ENCODE data around the gene SCGB1C1.
"Not testable (repeated sequence)": the region's sequence is repeated elsewhere in the genome, so short reads cannot be mapped to it uniquely, and the experiment has no call there.

SCGB1C1 gene

DNA sequence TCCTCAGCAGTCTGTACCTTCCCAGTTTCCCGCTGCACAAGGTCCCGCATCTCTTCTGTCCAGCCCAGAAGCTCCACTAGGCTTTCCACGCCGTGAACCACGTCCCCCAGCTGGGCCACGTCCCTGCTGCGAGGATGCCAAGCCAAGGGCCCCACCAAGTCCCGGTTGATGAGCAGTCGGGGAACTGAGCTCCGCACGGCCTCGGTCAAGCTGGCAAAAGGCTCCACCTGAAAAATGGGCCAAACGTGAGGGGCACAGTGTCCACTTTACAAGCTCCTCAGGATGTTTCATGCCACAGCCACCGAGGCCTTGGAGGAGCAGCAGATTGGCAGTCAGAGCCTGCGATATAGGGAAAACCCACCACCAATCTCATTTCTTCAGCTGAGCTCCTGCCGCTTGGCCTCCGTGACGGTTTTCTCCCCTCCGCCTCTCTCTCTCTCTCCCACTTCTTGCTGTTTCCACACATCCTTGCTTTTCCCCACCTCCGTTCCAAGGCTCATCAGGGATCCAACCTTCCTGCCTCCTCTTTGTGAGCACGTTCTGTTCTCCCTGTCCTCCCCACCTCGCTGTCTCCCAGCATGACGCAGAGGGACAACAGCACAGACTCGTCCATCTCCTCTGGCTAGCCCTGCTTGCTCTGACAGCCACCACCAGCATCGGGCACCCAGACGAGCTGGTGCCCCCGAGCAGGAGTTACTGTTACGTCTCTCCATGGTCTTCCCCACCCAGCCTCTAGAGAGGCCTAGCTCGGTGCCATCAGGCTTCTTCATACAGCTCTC, 26.1 kb downstream of the SCGB1C1 start:
- DNase-seq: no peak

DNA sequence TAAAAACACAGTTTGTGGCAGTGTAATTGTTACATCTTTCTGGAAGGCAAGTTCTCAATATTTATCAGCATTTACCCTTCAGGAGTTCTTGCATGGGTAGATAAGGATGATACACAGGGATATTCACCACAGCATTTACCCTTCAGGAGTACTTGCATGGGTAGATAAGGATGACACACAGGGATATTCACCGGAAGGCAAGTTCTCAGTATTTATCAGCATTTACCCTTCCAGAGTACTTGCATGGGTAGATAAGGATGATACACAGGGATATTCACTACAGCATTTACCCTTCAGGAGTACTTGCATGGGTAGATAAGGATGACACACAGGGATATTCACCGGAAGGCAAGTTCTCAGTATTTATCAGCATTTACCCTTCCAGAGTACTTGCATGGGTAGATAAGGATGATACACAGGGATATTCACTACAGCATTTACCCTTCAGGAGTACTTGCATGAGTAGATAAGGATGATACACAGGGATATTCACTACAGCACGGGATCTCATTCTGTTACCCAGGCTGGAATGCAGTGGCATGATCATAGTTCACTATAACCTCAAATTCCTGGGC, 27.9 kb downstream of the SCGB1C1 start:
- not testable (repeated sequence) for DNase-seq

DNA sequence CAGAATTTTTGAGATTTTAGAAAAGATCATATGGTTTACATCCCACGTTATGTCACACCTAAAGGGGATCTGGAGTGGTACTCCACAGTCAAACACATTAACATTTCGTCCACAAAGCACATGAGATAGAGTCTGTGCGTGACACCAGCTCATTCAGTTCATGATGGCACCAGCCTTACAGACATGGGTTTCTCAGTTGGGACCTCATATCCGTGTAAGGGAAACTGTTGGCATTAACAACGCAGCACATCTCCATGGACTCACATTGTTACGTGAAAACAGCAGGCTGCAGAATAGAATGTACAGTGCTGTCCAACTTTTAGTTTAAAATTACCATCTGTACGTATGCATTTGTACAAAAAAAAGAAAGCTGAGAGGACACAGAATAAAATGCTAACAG, 28.7 kb downstream of the SCGB1C1 start:
- DNase-seq: no peak

DNA sequence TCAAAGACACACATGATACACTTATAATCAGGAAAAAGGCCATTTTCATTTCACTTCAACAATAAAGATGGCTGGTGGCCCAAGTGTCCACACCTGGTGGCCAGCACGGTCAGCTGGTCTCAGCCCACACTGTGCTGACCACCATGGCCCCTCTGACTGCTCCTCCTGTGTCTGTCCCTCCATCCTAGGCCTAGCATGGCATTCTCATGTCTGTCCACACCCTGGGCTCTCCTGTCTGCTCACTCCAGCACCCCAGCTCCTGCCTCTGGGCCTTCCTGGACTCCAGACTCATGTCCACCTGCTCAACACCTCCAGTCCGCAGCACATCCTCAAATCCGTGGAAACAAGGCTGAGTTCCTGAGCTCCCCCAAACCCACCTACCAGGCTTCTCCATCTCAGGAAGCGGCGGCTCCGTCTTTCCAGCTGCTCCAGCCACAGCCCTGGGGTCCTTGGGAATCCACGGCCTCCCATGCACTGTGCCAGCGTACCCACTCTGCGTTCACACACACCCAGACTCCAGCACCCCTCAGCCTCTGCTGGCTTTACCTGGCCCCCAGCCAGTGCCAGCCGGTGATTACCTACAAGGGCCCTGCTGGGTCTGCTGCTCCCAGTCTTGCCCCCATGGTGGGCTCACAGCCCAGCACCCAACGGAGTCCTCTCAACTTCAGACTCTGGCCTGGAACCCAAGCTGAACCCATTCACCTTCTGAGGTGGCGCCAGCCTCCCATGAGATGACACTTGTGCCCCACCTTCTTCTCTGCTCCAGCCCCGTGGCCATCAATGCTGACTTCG, 29.3 kb downstream of the SCGB1C1 start:
- DNase-seq: no peak

DNA sequence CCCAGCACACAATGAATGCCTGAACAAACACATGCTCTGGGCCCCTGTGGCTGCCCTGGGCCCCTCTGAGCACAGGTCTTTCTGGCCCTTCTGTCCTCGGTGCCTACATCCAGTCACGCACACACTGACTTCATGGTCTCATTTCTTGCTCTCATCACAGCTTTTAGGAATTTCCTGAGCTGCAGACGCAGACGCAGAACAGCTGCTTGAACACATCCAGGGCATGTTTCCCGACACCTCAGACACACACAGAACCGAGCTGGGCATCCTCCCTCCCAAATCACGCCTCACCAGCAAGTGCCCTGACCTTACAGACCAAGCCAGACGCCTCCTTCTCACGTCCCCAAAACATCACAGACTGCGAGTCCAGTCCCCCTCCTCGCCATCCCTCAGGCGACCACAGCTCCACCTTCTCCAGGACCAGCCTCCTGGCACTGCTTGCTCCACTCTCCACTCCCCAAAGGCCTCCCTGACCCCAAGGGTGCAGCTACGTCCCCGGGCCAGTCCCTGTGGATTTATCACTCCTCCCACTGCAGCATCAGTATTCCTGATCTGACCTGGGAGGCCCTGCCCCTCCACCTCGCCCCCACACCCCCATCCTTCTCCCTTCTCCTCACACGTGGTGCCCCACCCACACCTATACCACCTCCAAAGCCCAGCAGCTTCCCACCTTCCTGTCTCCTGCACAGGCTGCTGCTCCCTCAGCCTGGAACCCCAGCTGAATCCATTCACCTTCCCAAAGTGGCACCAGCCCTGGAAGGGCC, 30.3 kb downstream of the SCGB1C1 start:
- no peak for DNase-seq

DNA sequence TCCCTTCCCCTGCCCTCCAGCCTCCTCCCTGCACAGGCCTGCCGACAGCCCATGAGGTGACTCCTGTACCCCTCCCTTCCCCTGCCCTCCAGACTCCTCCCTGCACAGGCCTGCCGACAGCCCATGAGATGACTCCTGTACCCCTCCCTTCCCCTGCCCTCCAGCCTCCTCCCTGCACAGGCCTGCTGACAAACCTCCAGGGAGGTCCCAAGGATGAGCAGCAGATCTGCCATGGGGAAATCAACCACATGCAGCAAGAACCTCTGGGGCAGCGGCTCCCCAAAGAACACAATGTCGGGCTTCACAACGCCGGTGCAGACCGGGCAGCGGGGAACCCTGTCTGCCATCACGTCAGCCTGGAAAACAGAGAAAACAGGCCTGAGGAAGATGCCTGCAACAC, 31.0 kb downstream of the SCGB1C1 start:
- no peak for DNase-seq

DNA sequence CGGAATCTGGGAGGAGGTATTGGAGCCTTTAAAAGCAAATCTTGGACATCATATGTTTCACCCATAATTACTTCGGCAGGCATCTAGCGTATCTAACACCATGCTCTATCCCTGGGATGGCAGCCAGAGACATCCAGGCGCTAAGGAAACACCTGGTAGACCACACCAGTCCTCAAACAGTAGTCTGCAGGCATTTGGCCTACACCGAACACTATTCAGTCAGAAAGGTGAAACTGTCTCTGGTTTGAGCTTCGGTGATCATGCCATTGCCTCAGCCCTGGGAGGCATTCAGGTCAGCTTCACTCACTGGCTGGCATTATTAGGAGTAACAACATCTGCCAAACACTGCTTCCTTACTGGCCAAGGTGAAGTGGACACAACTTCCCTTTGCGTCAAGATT, 31.5 kb downstream of the SCGB1C1 start:
- no peak for DNase-seq

DNA sequence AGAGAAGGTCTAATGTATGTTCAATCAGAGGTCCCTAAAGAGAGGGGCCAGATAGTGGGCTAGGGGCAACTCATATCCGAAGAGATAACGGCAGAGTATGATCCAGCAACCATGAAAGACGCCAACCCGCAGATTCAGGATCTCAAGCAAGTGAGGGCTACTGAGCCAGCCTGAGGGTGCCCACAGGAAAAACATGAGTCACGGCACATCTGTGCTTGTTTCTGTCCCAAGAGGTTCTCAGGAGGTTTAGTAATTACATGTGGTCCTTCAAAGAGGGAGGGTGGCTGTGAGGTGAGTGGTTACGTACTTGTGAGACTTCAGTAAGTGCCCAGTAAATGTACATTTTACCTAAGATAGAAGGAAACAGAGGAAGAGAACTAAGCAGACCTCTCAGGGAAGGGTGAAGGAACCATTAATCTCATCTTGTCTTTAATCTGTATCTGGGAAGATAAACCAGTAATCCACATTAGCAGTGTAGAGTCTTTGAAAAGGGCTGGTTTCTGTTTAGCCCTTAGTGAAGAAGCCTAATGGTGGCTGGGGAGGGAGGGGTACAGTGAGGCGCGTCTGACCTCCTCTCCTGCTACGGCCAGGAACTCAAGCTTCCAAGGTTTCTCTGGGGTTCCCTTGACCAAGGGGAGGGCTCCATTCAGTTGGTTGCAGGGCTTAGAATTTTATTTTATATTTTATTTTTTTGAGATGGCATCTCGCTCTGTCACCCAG, 33.0 kb downstream of the SCGB1C1 start:
- DNase-seq: no peak

DNA sequence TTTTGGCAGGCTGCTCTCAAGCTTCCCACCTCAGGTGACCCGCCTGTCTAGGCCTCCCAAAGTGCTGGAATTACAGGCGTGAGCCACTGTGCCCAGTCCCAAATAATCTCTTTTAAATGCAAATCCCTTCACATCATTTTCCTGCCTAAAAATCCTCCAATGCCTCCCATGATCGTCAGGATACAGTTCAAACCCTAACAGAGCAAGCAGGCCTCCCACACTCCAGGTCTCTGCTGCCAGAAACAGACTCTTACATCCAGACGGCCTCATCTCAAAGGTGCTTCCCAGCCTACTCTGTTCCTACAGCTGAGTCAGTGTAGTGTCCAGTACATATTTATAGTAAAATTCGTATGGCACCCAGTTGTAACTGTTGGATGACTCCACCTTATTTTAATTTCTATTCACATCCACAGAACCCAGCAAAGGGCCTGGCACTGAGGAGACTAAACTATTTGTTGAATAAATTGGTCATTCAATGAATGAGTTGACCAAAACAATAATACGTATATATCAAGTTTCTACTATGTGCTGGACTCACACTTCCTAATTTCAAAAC, 35.0 kb downstream of the SCGB1C1 start:
- DNase-seq: no peak

DNA sequence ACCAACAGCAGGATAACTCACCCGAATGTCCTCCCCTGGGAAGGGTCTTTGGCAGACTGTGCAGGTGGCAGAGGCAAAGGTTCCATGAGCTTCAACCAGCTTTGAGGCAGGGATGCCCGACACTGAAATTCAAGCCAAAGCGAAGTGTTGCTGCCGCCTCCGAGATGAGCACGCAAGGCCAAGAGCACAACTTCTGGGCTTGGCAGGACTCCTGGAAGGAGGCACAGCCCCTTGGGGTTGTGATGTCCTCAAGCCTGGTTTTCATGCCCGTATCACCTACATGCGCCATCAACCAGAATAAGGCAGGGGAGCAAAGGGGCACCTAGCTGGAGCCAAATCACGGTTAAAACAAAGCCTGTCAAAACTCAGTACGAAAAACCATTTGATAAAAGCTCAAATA, 37.6 kb downstream of the SCGB1C1 start:
- DNase-seq: no peak

DNA sequence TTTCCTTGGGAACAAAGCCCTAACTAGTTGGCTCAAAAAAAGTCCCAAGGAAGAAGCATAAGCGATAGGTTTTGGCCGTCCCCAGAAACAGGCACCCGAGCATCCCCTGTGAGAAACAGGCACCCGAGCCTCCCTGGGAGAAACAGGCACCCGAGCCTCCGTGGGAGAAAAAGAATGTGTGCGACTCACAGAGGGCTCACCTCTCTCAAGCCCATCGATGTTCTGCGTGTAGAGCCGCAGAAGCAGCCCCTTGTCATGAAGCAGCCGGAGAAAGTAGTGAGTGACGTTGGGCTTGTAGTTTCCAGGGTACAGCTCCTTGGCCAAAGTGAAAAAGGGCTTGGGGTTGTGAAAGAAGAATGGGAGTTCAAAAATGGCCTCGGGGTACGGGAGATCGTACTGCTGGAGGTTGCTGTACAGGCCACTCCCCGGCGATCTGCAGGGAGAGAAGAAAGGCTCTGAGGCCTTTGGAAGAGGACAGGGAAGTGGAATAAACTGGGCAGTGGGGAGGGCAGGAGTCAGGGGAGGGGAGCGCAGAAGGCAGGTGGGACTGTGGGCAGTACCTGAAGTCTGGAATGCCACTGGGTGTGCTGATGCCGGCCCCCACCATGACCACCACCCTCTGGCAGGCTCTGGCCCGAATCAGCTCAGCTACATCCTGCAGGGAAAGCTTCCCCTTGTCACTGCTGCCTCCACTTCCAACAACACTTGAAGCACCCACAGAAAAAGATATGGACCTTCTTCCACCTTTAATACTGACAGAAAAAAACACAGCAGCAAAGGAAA, 40.1 kb downstream of the SCGB1C1 start:
- no peak for DNase-seq

DNA sequence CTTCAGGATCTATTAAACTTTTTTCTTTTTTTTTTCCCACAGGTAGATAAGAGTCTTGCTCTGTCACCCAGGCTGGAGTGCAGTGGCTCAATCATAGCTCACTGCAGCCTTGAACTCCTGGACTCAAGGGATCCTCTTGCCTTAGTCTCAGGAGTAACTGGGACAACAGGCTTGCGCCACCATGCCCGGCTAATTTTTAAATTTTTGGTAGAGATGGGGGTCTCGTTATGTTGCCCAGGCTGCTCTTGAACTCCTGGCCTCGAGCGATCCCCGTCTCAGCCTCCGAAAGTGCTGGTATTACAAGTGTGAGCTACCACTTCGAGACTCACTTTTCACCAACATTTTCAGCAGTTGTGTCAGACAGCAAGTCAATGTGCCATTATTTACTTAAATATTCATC, 42.3 kb downstream of the SCGB1C1 start:
- no peak for DNase-seq

DNA sequence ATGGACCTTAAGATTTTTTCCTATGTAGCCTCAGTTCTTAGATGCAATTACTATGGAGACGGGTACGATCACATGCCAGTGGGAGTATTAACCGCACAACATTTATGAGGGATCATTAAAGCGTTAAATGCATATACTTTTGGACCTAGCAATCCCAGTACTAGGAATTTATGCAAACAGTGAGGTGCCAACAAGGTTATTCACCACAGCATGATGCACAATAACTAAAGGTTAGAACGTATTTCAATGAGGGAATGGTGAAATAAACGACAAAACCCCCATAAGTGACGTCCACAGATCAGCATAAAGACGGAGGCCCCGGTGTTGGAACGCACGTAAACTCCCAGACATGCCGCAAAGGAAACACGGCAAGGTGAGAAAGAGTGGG, 42.7 kb downstream of the SCGB1C1 start:
- no peak for DNase-seq

DNA sequence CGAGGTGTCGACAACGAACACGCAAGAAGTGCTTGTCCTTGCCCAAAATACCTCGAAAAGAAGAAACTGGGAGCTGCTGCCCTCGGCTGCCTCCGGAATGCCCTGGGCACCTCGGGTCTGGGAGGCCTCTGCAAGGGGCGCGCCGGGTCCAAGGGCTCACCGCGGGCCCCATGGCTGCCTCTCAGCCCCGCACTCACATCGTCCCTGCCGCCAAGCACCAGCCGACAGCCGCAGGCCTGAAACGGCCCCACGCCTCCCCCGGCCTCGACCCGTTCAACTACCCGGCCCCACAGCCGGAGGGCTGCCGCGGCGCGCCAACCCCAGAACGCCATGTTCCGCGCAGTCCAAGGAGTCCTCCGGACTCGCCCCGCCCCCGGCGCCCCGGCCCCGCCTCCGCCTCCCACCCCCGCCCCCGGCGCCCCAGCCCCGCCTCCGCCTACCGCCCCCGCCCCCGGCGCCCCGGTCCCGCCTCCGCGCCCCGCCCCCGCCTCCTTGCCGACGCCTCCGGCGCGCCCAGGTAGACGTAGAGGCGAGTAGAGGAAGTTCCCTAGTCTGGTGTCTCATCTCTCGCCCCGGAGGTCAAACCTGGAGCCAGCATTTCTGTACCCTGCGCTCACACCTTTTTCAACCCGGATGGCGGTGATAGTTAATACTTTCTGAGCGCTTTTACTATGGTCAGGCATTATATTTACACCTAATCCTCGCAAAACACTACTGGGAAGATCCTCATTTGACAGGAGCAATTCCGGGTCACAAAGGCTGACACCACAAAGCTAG, 43.3 kb downstream of the SCGB1C1 start, which contains the start of gene SIRT3:
Gene SIRT3, minus strand, starts transcription at position 346 of the 777 bp plus-strand sequence. Its CDS starts 14 bp downstream, at position 332.
- DNase-seq: peak in 1 of 2 experiments; percentile 51

DNA sequence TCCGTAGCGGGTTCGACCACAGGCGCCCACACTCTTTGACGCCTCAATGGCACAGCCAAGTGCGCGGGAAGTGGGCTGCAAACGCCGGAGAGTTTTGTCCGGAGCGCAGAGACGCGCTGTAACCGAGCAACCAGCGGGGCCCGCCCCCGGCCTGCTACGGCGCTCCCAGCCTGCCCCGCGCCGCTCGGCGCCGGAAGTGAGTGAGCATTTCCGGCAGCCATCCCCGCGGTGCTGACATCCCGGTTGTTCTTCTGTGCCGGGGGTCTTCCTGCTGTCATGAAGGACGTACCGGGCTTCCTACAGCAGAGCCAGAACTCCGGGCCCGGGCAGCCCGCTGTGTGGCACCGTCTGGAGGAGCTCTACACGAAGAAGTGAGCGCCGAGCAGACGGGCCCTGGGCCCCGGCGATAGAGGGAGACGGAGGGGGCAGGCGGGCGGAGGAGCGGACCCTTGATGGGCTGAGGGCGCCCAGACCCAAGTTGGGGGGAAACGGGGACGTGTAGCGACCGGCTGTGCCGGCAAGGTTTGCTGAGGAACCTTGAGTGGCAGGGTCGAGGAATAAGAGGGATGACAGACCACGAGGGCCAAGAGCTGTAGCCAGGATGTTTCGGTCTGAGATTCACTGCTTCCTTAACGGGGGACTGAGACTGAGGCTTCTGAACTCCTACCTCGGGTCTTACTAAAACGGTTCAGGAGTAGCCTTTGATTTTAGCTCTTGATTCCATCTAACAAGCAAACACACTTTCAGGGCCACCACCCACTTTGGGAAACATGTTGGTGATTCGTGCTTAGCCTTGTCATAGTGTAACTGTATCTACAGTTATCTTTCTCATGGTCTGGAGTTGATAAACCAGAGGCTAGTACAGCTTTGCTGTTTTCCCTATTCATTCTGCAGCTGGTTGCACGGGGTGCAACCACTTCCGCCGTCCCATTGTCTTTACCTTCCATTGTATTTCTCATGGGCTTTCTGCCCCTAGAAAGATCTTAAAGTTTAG, 44.2 kb downstream of the SCGB1C1 start, which contains the start of gene PSMD13:
Gene PSMD13, plus strand, starts transcription at position 203 of the 994 bp plus-strand sequence. Its CDS starts 74 bp downstream, at position 277.
- DNase-seq: peak; percentile 33 to 47

DNA sequence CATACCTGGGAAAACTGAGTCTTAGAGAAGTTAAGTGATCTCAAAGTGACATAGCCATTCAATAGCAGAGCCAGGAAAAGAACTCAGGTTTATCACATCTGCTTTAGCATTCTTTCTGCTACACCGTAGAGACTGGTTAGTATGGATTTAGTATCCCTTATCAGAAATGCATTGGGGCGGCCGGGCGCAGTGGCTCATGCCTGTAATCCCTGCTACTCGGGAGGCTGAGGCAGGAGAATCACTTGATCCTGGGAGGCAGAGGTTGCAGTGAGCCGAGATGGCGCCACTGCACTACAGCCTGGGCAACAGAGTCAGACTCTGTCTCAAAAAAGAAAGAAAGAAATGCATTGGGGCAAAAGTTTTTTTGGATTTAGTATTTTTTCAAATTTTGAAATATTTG, 45.5 kb downstream of the SCGB1C1 start:
- DNase-seq: not testable (repeated sequence)

DNA sequence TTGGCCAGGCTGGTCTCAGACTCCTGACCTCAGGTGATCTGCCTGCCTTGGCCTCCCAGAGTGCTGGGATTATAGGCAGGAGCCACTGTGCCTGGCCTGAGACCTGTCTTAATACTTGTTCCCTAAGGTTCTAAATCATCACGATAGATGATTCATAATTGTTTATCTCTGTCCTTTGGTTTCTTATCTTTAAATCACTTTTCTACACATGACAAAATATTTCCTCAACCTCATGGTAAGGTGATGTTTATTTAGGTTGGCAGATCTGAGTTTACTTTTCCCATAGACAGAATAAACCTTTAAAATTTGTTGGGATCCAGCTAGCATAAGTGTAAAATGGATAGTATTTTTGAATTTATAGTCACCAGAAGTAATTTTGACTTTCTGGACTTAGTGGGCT, 47.4 kb downstream of the SCGB1C1 start:
- DNase-seq: no peak

DNA sequence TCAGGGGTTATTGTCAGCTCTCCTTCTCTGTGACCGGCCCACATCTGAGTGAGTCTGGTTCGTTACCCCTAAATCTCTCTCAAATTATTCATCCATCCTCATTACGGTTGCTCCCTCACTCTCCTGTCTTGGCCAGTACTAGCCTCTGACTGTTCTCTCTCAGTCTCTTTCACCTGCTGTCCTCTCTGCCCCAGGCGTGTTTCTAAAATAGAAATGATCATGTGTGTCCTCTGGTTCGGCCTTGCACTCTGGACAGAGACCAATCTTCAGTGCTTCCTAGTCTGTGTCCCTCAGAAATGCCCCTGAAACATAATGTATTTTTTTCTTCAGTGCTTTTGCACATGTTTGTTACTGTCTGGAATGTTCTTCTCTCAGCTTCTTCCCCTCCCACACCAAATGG, 48.8 kb downstream of the SCGB1C1 start:
- no peak for DNase-seq

Data from SHP77 (cell line).